GM21528 (cell line): ENCODE measurements around the gene ANKS1B.
"Not testable (repeated sequence)": the region's sequence is repeated elsewhere in the genome, so short reads cannot be mapped to it uniquely, and the experiment has no call there.

ENCODE experiments used
- ATAC-seq: cut with Tn5 transposase; IDR thresholded peaks from one replicate; pipeline ENCODE4 v1.9.1; 2021; ENCODE audit warnings: mild to moderate bottlenecking, moderate library complexity; ENCODE audit not compliant: unreplicated experiment, low FRiP score

Gene ANKS1B

DNA sequence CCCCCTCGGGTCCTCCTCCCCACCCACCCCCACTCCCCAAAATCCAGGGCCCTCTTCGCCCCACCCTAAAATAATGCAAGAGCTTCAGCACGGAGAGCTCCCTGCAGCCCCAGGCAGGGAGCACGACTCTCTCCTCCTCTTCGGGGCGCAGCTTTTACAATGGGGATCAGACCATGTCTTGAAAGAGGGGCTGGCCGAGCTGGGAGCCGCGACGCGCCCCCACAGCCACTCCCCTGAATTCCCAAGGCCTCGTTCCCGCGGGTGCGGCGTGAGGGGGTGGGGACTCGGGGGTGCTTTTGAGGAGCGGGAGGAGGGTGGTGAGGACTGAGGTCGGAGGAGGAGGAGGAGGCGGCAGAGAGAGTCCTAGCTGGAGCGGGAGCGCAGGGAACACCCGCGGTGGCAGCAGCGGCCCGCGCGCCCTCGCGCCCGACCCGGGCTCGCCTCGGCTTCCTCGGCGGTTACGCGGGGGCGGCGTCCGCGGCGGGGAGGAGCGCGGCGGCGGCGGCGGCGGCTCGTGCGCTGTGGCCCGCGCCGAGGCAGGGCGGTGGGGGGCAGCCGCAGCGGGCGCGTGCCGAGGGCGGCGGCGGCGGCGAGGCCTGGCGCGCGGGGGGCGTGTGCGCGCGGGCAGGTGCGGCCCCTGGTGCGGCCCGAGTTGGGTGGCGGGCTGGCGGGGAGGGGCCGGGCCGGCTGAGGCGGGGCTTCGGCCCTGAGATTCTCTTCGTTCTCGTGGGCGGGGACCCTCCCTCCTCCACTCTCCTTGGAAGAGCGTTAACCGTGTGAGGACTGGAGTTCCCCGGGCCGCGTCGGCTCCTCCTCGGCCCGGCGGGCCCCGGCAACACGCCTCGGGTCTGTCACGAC, at the start of gene ANKS1B:
TSS of gene ANKS1B (minus strand) at position 666 of the 858 bp plus-strand sequence. CDS start 699 bp downstream, outside the sequence.
- peak; percentile 66 for ATAC-seq

DNA sequence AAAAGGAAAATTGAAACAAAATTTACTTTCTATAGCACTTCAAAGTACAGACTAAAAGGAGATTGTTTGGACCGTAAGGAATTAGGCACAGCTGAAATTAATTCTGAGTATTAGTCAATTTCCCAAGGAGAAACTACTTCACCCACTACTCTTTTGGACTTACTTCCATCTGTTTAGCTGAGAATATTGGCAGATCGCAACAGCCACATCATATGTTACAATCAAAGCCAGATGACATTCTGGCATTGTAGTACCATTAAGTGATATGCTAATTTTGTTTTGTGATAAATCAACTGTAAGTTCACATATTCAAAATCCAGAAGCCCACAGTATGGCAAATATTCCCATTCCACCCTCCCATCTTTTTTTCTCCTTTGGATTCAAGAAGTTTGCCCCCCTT, 47.1 kb upstream of the ANKS1B start:
- no peak for ATAC-seq

DNA sequence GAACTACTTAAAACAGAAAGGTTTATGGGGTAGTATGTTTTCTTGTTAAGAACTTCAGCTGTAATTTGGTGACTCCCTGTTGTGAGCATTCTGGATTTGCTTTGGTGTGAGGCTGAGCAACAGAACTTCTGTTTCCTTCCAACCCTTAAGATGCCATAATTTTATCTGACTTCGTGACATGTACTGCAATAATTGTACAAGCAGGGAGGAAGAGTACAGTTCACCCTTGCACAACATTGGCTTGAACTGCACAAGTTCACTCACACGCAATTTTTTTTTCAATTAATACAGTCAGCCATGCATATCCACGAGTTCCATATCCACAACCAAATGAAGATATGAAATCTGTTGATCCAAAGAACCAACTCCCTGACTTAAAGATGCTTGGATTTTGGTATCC, 42.9 kb upstream of the ANKS1B start:
- no peak for ATAC-seq

GRCh38 chr12:100026241-100026640, 41.5 kb upstream of the ANKS1B start:
- no peak for ATAC-seq

DNA sequence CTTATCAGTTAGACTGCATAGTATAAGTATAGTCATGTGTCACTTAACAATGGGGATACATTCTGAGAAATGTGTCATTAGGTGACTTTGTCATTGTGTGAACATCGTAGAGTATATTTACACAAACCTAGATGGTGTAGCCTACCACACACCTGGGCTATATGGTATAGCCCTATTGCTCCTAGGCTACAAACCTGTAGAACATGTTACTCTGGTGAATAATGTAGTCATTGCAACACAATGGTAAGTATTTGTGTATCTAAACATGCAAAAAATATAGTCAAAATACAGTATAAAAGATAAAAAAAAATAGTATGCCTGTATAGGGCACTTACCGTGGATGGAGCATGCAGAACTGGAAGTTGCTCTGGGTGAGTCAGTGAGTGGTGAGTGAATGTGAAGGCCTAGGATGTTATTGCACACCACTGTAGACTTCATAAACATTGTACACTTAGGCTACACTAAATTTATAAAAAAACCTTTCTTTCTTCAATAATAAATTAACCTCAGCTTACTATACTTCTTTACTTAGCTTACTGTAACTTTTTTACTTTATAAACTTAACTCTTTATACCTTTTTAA, 40.3 kb upstream of the ANKS1B start:
- no peak for ATAC-seq

DNA sequence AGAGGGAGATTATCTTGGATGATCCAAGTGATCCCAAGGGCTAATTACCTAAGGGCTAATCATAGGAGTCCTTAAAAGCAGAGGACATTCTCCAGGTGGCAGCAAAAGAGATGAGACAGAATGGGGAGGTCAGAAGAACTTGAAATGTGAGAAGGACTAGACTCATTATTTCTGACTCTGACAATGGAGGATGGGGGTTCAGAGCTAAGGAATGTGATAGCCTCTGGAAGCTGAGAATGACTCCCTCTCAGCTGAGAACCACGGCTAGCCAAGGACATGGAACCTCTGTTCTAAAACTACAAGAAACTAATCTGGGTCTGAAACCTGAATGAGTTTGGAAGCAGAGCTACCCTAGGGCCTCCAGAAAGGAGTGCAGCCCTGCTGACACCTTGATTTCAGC, 35.6 kb upstream of the ANKS1B start:
- no peak for ATAC-seq

DNA sequence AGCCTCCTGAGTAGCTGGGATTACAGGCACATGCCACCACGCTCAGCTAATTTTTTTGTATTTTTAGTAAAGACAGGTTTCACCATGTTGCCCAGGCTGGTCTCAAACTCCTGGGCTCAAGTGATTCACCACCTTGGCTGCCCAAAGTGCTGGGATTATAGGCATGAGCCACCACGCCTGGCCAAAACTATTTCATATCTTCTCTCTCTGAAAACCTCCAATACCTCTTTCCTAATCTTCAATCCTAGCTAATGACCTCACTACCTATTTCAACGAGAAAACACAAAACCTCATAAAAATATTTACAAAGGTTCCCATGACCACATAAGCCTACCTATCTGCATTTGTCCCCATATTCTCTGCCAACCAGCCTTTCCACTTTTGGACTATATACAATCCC, 32.3 kb upstream of the ANKS1B start:
- no peak for ATAC-seq

DNA sequence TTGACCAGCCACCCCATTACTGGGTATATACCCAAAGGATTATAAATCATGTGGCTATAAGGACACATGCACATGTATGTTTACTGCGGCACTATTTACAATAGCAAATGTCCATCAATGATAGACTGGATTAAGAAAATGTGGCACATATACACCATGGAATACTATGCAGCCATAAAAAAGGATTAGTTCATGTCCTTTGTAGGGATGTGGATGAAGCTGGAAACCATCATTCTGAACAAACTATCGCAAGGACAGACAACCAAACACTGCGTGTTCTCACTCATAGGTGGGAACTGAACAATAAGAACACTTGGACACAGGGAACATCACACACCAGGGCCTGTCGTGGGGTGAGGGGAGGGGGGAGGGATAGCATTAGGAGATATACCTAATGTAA, 31.6 kb upstream of the ANKS1B start:
- not testable (repeated sequence) for ATAC-seq

DNA sequence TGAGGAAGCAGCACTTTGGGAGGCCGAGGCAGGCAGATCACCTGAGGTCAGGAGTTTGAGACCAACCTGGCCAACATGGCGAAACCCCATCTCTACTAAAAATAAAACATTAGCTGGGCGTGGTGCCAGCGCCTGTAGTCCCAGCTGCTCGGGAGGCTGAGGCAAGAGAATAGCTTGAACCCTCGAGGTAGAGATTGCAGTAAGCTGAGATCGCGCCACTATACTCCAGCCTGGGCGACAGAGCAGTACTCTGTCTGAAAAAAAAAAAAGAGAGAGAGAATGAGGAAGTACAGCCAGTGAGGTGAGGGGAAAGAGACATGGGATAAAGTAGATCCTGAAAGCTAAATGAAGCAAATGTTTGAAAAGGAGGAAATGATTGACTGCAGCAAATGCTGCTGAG, 21.1 kb upstream of the ANKS1B start:
- ATAC-seq: not testable (repeated sequence)

DNA sequence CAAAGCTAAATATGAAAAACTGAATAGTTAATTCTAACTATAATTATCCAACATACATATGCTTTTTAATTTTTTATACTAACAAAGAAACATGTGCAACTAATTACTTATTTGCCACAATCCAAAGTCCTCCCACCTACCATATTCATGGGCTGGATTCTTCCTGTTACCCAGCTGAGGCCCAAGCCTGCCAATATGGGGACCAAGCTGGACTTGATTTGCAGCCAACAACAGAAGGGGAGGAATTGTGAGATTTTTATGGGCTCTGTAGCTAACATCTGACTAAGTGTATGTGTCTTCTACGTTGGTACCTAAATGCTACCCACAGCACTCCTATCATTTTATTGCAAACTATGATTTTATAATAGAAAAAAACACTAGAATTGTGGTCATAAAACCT, 13.1 kb upstream of the ANKS1B start:
- no peak for ATAC-seq

- ATAC-seq: no peak
Measured at GRCh38 chr12:99996095-99996494, 11.4 kb upstream of the ANKS1B start.

- ATAC-seq: no peak
Measured at GRCh38 chr12:99985631-99986030, 895 bp upstream of the ANKS1B start.

DNA sequence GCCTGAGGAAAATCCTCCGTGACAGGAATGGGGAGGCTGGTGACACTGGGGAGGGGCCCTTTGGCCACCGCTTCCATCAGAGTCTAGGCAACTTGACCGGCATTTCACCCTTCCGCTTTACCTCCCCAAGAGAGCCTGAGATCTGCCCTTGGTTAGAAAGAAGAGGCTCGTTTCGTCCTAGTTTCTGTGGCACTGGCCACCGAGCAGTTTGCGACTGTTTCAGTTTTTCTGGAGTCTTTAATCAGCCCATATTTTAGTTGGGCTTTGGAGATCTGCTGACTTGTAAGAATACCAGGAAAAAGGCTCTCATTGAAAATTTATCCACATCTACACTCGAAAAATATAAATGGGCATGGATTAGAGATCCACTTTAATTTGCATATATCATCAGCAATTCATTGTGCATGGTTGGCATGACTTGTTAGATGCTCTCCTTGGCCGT, 414 bp upstream of the ANKS1B start:
- peak; percentile 39 for ATAC-seq

- peak; percentile 4 for ATAC-seq
Measured at GRCh38 chr12:99983456-99984258, 1.1 kb downstream of the ANKS1B start.

GRCh38 chr12:99981639-99982190, 3.0 kb downstream of the ANKS1B start:
- no peak for ATAC-seq

DNA sequence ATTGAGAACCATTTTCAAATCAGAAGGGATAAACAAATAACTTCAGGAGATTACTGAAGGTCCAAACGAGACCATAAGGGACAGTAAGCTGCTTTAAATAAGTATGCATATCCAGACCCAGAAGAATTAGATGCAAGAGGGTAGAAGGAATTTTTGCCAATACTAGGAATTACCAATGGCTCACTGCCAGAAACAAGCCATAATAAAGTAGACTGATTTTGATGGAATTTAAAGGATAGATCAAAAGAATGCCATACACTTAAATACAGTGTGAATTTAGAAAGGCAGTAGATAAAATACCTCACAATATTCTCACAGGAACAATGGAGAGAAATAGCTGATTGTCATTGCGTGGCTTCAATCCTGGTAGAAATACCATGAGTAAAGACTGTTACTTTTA, 5.3 kb downstream of the ANKS1B start:
- no peak for ATAC-seq

- ATAC-seq: no peak
Measured at GRCh38 chr12:99978152-99978551, 6.6 kb downstream of the ANKS1B start.

- no peak for ATAC-seq
Measured at GRCh38 chr12:99977550-99977949, 7.2 kb downstream of the ANKS1B start.

DNA sequence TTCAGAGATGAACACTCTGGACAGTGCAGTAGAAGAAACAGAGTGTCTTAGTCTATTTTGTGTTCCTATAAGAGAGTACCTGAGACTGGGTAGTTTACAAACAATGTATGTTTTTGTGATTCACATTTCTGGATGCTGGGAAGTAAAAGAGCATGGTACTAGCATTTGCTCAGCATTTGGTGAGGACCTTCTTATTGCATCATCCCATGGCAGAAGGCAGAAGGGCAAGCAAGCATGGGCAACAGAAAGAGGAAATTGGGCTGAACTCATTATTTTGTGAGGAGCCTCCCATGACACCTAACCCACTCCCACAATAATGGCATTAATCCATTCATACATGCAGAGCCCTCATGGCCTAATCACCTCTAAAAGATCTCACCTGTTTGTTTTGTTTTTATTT, 8.0 kb downstream of the ANKS1B start:
- no peak for ATAC-seq

DNA sequence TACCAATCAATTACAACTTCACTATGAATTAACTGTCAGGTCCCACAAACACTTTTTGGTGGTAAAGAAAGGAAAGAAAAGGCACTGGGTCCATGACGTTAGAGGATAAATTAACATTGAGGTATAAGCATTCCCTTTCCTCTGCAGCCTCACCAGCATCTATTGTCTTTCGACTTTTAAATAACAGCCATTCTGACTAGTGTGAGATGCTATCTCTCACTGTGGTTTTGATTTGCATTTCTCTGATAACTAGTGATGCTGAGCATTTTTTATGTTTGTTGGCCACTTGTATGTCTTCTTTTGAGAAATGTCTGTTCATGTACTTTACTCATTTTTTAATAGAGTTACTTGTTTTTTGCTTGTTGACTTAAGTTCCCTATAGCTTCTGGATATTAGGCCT, 9.4 kb downstream of the ANKS1B start:
- ATAC-seq: no peak

- no peak for ATAC-seq
Measured at GRCh38 chr12:99974146-99974545, 10.6 kb downstream of the ANKS1B start.
